PC-3 (cell line): ENCODE measurements around the gene EID3.

Source experiments
- EZH2 ChIP-seq: fragments of 300-600 bp; sonication (generic); IDR thresholded peaks from one replicate; pipeline ENCODE4 v1.6.1; 2017; ENCODE audit warnings: antibody characterized with exemption, mild to moderate bottlenecking, low read length; ENCODE audit not compliant: unreplicated experiment
- EZH2phosphoT487 ChIP-seq: fragments of 300-600 bp; sonication (generic); IDR thresholded peaks from 2 replicates; pipeline ENCODE4 v1.6.1; 2018; ENCODE audit warnings: mild to moderate bottlenecking, antibody characterized with exemption, low read length, borderline replicate concordance
- TF ChIP-seq, protein P1 (sequence below): fragments of 300-600 bp; sonication (generic); conservative IDR thresholded peaks from 2 replicates; pipeline ENCODE4 v1.5.1; 2017; ENCODE audit warnings: antibody characterized with exemption, low read depth, mild to moderate bottlenecking, low read length

DNA sequence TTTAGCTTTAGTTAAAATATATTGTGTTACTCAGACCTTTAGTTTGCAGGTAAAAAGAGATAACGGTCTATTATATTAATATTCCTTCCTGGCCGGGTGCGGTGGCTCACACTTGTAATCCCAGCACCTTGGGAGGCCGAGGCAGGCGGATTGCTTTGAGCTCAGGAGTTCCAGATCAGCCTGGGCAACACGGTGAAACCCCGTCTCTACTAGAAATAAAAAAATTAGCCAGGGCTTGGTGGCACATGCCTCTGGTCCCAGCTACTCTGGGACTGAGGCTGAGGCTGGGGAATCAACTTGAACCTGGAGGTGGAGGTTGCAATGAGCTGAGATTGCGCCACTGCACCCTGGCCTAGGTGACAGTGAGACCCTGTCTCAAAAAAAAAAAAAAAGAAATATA is 13.2 kb upstream of the EID3 start:
- TF ChIP-seq, protein P1, sequence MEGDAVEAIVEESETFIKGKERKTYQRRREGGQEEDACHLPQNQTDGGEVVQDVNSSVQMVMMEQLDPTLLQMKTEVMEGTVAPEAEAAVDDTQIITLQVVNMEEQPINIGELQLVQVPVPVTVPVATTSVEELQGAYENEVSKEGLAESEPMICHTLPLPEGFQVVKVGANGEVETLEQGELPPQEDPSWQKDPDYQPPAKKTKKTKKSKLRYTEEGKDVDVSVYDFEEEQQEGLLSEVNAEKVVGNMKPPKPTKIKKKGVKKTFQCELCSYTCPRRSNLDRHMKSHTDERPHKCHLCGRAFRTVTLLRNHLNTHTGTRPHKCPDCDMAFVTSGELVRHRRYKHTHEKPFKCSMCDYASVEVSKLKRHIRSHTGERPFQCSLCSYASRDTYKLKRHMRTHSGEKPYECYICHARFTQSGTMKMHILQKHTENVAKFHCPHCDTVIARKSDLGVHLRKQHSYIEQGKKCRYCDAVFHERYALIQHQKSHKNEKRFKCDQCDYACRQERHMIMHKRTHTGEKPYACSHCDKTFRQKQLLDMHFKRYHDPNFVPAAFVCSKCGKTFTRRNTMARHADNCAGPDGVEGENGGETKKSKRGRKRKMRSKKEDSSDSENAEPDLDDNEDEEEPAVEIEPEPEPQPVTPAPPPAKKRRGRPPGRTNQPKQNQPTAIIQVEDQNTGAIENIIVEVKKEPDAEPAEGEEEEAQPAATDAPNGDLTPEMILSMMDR: no peak
- TF ChIP-seq EZH2phosphoT487: no peak
- TF ChIP-seq EZH2: no peak
